Measurements from ENCODE around the gene STPG2.
"Not testable (repeated sequence)": the region's sequence is repeated elsewhere in the genome, so short reads cannot be mapped to it uniquely, and the experiment has no call there.

STPG2 gene

DNA sequence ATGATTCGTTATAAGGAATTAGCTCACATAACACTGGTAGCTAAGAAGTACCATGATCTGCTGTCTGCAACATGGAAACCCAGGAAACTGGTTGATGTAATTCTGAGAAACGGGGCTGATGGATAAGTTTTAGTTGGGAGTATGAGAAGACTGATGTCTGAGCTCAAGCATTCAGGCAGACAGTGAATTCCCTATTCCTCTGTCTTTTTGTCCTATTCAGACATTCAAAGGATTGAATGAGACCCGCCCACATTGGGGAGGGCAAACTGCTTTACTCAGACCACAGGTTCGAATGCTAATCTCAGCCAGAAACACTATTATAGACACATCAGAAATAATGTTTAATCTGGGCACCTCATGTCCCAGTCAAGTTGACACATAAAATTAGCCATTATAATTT lies 515.5 kb downstream of the STPG2 start:
- no peak for DNase-seq

DNA sequence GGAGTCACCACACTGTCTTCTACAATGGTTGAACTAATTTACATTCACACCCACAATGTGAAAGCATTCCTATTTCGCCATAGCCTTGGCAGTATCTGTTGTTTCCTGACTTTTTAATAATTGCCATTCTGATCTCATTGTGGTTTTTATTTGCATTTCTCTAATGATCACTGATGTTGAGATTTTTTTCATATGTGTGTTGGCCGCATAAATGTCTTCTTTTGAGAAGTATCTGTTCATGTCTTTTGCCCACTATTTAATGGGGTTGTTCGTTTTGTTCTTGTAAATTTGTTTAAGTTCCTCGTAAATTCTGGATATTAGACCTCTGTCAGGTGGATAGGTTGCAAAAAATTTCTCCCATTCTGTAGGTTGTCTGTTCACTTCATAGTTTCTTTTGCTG lies 519.1 kb downstream of the STPG2 start:
- DNase-seq = no peak

GRCh38 chr4:97605932-97606331 lies 537.3 kb downstream of the STPG2 start:
- DNase-seq = no peak

DNA sequence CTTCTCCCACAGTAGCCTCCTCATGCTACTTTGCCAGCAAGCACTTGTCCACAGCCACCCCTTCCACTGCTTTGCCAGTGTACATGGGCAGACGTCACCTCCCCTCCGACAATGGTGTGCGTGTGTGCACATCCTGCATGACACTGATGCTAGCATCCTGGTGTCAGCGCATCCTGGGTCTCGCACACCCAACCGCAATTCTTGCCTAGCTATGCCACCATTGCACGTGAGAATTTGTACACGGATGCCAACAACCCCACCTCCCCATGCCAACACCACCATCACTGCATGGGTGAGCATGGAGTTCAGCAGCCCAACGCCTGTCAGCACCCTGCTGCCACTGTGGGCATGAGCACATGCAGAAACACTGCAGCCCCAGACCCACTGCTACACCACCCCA lies 550.0 kb downstream of the STPG2 start:
- no peak for DNase-seq

DNA sequence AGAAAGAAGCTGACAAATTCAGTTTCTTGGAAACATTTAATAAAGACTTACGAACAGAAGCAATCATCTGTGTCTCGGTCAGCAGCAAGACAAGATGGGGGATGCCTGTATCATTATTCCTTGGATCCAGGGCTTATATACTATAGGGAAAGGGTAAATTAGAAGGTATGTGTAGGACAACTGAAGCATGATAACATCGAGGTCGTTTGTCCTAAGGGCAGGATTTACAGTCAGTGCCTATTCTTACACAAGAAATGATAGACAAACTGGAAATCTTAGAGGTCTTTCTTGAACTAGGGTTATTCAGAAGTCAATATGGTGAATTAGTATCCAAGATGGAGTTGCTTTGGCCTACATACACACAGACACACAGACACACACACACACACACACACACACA lies 553.0 kb downstream of the STPG2 start:
- no peak for DNase-seq

DNA sequence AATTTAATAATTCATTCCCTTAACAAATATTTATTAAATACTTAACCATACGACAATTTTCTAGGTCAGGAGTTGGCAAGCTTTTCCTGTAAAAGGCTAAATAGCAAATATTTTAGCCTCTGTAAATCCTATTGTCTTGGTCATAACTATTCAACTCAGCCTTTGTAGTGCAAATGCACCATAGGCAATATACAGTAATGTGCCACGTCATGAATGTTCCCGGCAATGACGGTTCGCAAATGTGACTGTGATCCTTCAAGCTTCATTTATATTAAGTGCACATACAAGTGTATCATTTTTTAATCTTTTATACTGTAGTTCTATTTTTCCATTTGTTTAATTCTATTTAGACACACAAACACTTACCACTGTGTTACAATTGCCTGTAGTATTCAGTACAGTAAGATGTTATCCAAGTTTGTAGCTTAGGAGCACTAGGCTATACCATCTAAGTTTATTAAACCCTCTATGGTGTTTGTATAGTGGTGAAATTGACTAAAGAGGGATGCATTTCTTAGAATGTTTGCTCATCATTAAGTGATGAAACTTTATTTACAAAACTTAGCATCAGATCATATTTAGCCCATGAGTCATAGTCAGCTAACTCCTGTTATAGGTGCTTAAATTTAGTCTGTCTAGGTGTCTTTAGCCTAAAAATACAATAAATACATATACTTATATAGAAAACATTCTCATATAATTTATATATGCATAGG lies 553.6 kb downstream of the STPG2 start:
- no peak for DNase-seq

DNA sequence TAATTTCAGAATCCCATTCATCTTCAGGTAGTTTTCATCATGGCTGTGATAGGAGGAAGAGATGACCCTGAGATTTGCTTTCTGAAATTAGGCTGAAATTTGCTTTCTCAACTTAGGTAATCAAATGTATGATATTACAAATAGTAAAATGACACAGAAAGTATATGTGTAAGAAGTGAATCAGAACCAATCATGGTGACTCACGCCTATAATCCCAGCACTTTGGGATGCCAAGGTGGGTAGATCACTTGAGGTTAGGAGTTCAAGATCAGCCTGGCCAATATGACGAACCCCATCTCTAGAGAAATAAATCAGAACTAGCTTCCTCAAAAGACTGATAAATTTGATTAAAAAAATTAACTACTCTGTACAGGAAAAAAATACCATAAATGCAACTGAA lies 555.4 kb downstream of the STPG2 start:
- no peak for DNase-seq

GRCh38 chr4:97585274-97585673 lies 558.0 kb downstream of the STPG2 start:
- no peak for DNase-seq

DNA sequence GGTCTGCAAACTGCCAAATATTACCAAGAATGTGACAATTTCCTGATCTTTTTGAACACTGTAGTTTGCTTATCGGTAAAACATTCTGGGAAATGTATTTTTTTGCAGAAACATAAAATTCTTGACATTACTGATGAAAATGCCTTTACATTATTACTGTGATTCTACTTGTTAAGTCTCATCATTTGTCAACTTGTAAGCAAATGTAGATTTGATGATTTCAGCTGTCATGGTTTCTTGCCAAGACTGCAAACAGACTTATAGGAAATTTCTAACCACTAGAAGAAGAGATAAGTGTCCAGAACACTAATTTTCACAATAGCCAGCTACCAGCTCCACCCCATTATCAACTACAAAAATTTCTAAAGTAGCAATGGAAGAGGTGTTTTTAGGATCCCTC lies 560.4 kb downstream of the STPG2 start:
- DNase-seq = no peak

GRCh38 chr4:97577004-97577403 lies 566.3 kb downstream of the STPG2 start:
- no peak for DNase-seq

GRCh38 chr4:97560009-97560408 lies 583.3 kb downstream of the STPG2 start:
- no peak for DNase-seq

- DNase-seq = no peak
Observed at GRCh38 chr4:97558204-97558778, 585.0 kb downstream of the STPG2 start.

- not testable (repeated sequence) for DNase-seq
Observed at GRCh38 chr4:97550637-97551036, 592.6 kb downstream of the STPG2 start.

- DNase-seq = no peak
Observed at GRCh38 chr4:97548943-97549583, 594.2 kb downstream of the STPG2 start.

DNA sequence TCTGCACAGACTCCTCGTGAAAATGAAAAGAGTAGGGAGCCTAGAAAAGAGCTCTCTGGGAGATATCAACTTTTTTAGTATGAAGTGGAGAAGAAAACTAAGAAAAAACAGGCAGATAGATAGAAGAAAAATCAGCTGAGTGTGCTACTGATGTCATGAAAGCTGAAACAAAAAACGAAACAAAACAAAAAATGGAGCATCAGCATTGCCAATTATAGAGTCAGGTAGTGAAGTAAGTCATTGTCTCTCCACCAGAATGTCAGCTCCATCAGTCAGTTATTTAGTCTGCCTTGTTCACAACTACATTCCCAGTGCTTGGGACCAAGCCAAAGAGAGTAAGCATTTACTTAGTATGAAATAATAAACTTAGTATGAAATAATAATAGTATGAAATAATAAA lies 595.1 kb downstream of the STPG2 start:
- DNase-seq = no peak

DNA sequence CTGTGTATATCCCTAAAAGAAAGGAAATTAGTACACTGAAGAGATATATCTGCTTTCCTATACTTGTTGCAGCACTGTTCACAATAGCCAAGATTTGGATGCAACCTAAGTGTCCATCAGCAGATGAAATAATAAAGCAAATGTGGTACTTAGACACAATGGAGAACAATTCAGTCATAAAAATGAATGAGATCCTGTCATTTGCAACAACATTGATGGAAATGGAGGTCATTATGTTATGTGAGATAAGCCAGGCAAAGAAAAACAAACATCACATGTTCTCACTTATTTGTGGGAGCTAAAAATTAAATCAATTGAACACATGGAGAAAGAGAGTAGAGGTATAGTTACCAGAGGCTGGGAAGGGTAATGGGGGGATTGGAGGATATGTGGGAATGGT lies 611.9 kb downstream of the STPG2 start:
- no peak for DNase-seq

GRCh38 chr4:97530676-97531075 lies 612.6 kb downstream of the STPG2 start:
- no peak for DNase-seq

GRCh38 chr4:97525236-97525635 lies 618.0 kb downstream of the STPG2 start:
- DNase-seq = no peak

DNA sequence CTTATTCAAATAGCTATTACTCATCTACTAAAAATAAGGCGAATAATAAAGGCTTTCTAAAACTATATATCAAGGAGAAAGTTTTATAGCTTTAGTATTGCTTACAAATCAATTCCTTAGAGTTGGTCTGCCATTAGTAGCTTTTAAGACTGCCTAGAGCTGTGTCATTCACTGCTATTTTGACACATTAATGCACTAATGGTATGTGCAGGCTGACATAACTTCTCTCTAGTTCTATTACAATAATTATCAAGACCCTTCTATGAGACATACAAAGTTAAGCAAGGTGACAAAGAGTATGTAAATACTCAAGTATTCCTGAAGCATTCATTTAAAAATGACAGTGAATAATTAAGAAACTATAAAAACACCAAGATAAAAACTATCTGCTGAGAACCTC lies 625.3 kb downstream of the STPG2 start:
- DNase-seq = no peak

DNA sequence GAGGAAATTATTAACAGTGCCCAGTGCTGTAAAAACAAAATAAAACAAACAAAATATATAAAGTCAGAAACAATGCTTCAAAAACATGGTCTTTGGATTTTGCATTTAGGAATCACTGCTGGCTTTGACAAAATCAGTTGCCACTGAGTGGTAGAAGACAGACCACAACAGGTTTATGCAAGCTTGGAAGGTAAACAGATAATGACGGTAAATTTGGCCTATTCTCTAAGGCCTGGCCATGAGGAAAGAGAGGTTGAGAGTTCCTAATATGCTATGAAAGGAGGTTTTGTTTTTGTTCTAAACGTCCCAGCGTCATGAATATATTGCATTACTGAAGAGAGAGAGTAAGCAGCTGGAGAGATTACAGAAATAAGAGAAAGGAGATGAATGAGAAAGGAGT lies 629.4 kb downstream of the STPG2 start:
- DNase-seq = no peak
